SK-N-SH treated with all-trans-retinoic acid at 6 μM for 48 hours (cell line): Measurements from ENCODE around the gene GLDN.

Source experiments
- ISL1 ChIP-seq: fragments of 250-450 bp; sonication (Bioruptor Pico); IDR thresholded peaks from 2 replicates; pipeline ENCODE4 v2.1.2; 2022; ENCODE audit warnings: mild to moderate bottlenecking, moderate library complexity
- SNAI2 ChIP-seq: fragments of 250-450 bp; sonication (Bioruptor Pico); IDR thresholded peaks from 2 replicates; pipeline ENCODE4 v1.5.0; 2020; ENCODE audit warnings: mild to moderate bottlenecking, moderate library complexity
- TOX ChIP-seq: fragments of 250-450 bp; sonication (Bioruptor Pico); IDR thresholded peaks from 2 replicates; pipeline ENCODE4 v1.8.0; 2021; ENCODE audit warnings: mild to moderate bottlenecking, moderate library complexity, borderline replicate concordance
- ZC3H10 ChIP-seq: fragments of 250-450 bp; sonication (Bioruptor Pico); IDR thresholded peaks from 2 replicates; pipeline ENCODE4 v1.5.1; 2021; ENCODE audit warnings: mild to moderate bottlenecking, moderate library complexity
- ZNF565 ChIP-seq: fragments of 450-650 bp; formaldehyde crosslinking; conservative IDR thresholded peaks from 2 replicates; pipeline ENCODE4 v1.5.0; 2020; ENCODE audit warnings: low read depth, mild to moderate bottlenecking, moderate library complexity

- TF ChIP-seq ISL1 (no peak), SNAI2 (no peak), TOX (CRISPR knock-in tag) (no peak), ZC3H10 (no peak), ZNF565 (CRISPR knock-in tag) (no peak)
Observed at GRCh38 chr15:51322621-51323296, 18.7 kb upstream of the GLDN start.
